OCI-LY1 (cell line): ENCODE results near the gene LIN9.

ENCODE experiments used
- CTCF ChIP-seq: fragments of 200-600 bp; sonication (generic), shearing (Covaris generic); IDR thresholded peaks from 2 replicates; pipeline ENCODE4 v1.5.1; 2017; ENCODE audit warnings: mild to moderate bottlenecking, antibody characterized with exemption, low read length, moderate library complexity, mixed read lengths
- EZH2 ChIP-seq: fragments of 200-600 bp; sonication (generic), shearing (Covaris generic); IDR thresholded peaks from 2 replicates; pipeline ENCODE4 v1.8.0; 2017; ENCODE audit warnings: borderline replicate concordance, mixed run types, mild to moderate bottlenecking, antibody characterized with exemption, low read length, moderate library complexity, mixed read lengths

- TF ChIP-seq CTCF, result no peak
- TF ChIP-seq EZH2, result no peak
Measured at GRCh38 chr1:226325178-226325577, 16.2 kb upstream of the LIN9 start.
